Psoas muscle (tissue), 8 donors: ENCODE measurements around the gene RMI2. TPM values are rescaled to one million over a fixed set of nuclear protein-coding genes. Genes with fewer than 3 reads are reported as not detected.

Experiments used
- ATAC-seq, 4 donors: fragments of 200-7000 bp; cut with Tn5 transposase; one replicate each; pipeline ENCODE4 v1.9.1; 2020; ENCODE audit warnings: moderate library complexity in 3 of 4, mild to moderate bottlenecking in 2 of 4
- DNase-seq, 2 donors: peaks; one replicate each; pipeline ENCODE4 v3.0.0-alpha.2; 2020
- H3K27ac ChIP-seq: fragments of 200-600 bp; one replicate; pipeline ENCODE4 v1.8.0; 2022
- H3K27me3 ChIP-seq, 3 donors: fragments of 200-600 bp in 1 of 3; one replicate each; pipeline versions ENCODE4 v1.6.1 to v1.8.0; 2013 to 2022; ENCODE audit warnings: low read length in 2 of 3, mild to moderate bottlenecking in 2 of 3, moderate library complexity in 1 of 3; ENCODE audit not compliant: insufficient read depth in 3 of 3
- H3K36me3 ChIP-seq, 2 donors: fragments of 200-600 bp in 1 of 2; one replicate each; pipeline versions ENCODE4 v1.6.1 to v1.8.0; 2013 to 2022; ENCODE audit warnings: low read depth in 1 of 2, mild to moderate bottlenecking in 1 of 2, moderate library complexity in 1 of 2; ENCODE audit not compliant: insufficient read depth in 1 of 2
- H3K4me1 ChIP-seq: fragments of 200-600 bp; one replicate; pipeline ENCODE4 v1.8.0; 2022
- H3K4me3 ChIP-seq: fragments of 200-600 bp; one replicate; pipeline ENCODE4 v1.8.0; 2022; ENCODE audit warnings: mild to moderate bottlenecking
- H3K9me3 ChIP-seq: fragments of 200-600 bp; one replicate; pipeline ENCODE4 v1.8.0; 2022
- WGBS, 3 donors: extraction: QIAGEN DNeasy Blood & Tissue Kit; methylation state at CpG; one replicate each; pipeline versions ENCODE4 v1.1.6 to v1.1.7; 2013; 5-methylcytosine and 5-hydroxymethylcytosine counted together
- intact Hi-C, 2 donors: fragments of 100-400 bp; cut with DNase I; formaldehyde crosslinking; loops; one replicate each; pipeline versions ENCODE4 v1.11.0 to v1.14.2; 2022
- polyA plus RNA-seq, 3 donors: library from polyadenylated mRNA; stranded (reverse); fragments of 200-250 nt; gene quantifications; one replicate each; pipeline ENCODE4 v1.2.3, GENCODE V29; 2013
- total RNA-seq, 4 donors: library from RNA; stranded (reverse); fragmentation: NEBNext Ultra II Directional in 2 of 4; extraction: Animal tissue kit (Norgen Biotek cat#: 25700) in 2 of 4; gene quantifications; one replicate each; pipeline versions ENCODE4 v1.2.1 to v1.2.4, GENCODE V29; 2021 to 2023
- TF ChIP-seq, protein P1 (sequence below): fragments of 200-600 bp; IDR thresholded peaks from one replicate; pipeline ENCODE4 v1.8.0; 2022; ENCODE audit warnings: antibody characterized with exemption
- donor health status: healthy with polysubstance abuse.
- donor health status: DM: no; HTN: no; CAD: no; lungs with moderate emphysema.
- donor health status: Bipolar disorder and iron deficiency.
- donor health status: healthy.
- donor health status: DM: yes; HTN: yes; CAD: no.
- donor health status: DM: no; HTN: no; CAD: no.
- donor health status: DM: no; HTN: no; CAD: no.
- donor health status: DM: yes; HTN: yes; CAD: no.

The RMI2 gene
- total and polyA plus RNA-seq, 7 donors = 0.11 to 0.64 (median 0.23) TPM; not detected in 2

- WGBS, 3 donors = 78 to 81% (median 79%) methylated on average over 5 of the region's 5 CpGs
- Histone ChIP-seq H3K36me3 (no peaks in the 10 kb centered on the region), H3K27me3 (peaks cover 0 to 6% (median 0%) of the 10 kb centered on the region in 3 donors), H3K27ac (no peak overlapping the region), H3K4me3 (no peak overlapping the region), H3K9me3 (no peaks in the 10 kb centered on the region), H3K4me1 (no peaks in the 10 kb centered on the region)
- intact Hi-C loops = no loop called here
- ATAC-seq (no peak), DNase-seq (no peak)
- TF ChIP-seq, protein P1, sequence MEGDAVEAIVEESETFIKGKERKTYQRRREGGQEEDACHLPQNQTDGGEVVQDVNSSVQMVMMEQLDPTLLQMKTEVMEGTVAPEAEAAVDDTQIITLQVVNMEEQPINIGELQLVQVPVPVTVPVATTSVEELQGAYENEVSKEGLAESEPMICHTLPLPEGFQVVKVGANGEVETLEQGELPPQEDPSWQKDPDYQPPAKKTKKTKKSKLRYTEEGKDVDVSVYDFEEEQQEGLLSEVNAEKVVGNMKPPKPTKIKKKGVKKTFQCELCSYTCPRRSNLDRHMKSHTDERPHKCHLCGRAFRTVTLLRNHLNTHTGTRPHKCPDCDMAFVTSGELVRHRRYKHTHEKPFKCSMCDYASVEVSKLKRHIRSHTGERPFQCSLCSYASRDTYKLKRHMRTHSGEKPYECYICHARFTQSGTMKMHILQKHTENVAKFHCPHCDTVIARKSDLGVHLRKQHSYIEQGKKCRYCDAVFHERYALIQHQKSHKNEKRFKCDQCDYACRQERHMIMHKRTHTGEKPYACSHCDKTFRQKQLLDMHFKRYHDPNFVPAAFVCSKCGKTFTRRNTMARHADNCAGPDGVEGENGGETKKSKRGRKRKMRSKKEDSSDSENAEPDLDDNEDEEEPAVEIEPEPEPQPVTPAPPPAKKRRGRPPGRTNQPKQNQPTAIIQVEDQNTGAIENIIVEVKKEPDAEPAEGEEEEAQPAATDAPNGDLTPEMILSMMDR = no peak
These were observed 14.6 kb upstream of the RMI2 start for GRCh38 chr16:11330526-11331237.

GRCh38 chr16:11331967-11332366 is 13.3 kb upstream of the RMI2 start:
- 86 to 98% (median 91%) methylated on average over 2 of the region's 2 CpGs for whole genome bisulfite sequencing, 3 donors
- DNase-seq (no peak), ATAC-seq (no peak)
- Histone ChIP-seq H3K36me3 (no peaks in the 10 kb centered on the region), H3K4me1 (no peaks in the 10 kb centered on the region), H3K9me3 (no peaks in the 10 kb centered on the region), H3K27me3 (peaks cover 0 to 6% (median 0%) of the 10 kb centered on the region in 3 donors), H3K4me3 (no peak overlapping the region), H3K27ac (no peak overlapping the region)
- intact Hi-C loops = no loop called here
- TF ChIP-seq, protein P1 = no peak

DNA sequence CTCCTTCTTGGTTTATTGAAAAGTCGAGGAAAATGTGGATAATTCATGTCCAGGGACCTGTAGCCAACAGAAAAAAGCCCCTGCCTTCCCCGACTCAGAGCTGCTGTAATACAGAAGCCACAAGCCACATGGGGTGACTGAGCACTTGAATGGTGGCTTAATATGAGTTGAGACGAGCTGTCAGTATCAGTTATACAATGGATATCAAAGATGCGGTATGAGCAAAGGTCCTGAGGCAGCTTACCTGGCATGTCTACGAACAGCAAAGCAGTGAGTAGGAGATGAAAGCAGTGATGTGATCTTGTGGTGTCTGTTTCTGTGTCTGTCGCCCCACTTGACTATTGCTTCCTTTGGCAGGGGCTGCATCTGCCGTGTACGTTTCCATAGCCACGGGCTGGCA is 12.2 kb upstream of the RMI2 start:
- ATAC-seq (no peak), DNase-seq (no peak)
- TF ChIP-seq, protein P1 = no peak
- intact Hi-C loops = no loop called here
- Histone ChIP-seq H3K36me3 (no peaks in the 10 kb centered on the region), H3K27ac (no peak overlapping the region), H3K27me3 (peaks cover 0 to 6% (median 0%) of the 10 kb centered on the region in 3 donors), H3K4me3 (no peak overlapping the region), H3K4me1 (no peaks in the 10 kb centered on the region), H3K9me3 (no peaks in the 10 kb centered on the region)
- 54 to 65% (median 57%) methylated on average over 9 of the region's 9 CpGs for WGBS, 3 donors

- peaks cover 0 to 6% (median 0%) of the 10 kb centered on the region in 3 donors for H3K27me3 ChIP-seq
- TF ChIP-seq, protein P1 = no peak
- intact Hi-C loops = no loop called here
- H3K4me3 ChIP-seq = no peak overlapping the region
- H3K36me3 ChIP-seq = no peaks in the 10 kb centered on the region
- ATAC-seq = no peak
- 55 to 63% (median 58%) methylated on average over 8 of the region's 8 CpGs for WGBS, 3 donors
- no peaks in the 10 kb centered on the region for H3K4me1 ChIP-seq
- DNase-seq = no peak
- H3K27ac ChIP-seq = no peak overlapping the region
- no peaks in the 10 kb centered on the region for H3K9me3 ChIP-seq
These were observed 11.6 kb upstream of the RMI2 start for GRCh38 chr16:11333702-11334101.
